Measurements from ENCODE around the gene ASPG.

- no peak for TF ChIP-seq CTCF (IDR thresholded peaks at IDR 0.05)
- no peak for TF ChIP-seq POLR2A (IDR thresholded peaks at IDR 0.05)
These were observed 52.7 kb downstream of the ASPG start, which contains the start of gene KIF26A for GRCh38 chr14:104138098-104138717.

Data from ovary (tissue), 3 donors.